Small intestine (tissue), 7 donors: ENCODE results near the gene LRRN3. TPM values are rescaled to one million over a fixed set of nuclear protein-coding genes. Genes with fewer than 3 reads are reported as not detected.
A peak's percentile ranks its signal among the peaks of the same experiment; 100 is the strongest.
"Not testable (repeated sequence)": the region's sequence is repeated elsewhere in the genome, so short reads cannot be mapped to it uniquely, and the experiment has no call there.

ENCODE experiments used
- DNase-seq, 2 donors: peaks; one replicate each; pipeline versions ENCODE4 v3.0.0 to v3.0.0-alpha.2; 2013
- FAIRE-seq: peaks from 2 replicates; lab custom pipeline; 2012; peaks lifted over from hg19 to GRCh38; lab: Jason Lieb, UNC
- H3K27ac ChIP-seq, 3 donors: one replicate each; pipeline ENCODE4 v1.5.1; 2013; ENCODE audit warnings: low read length in 2 of 3, mild to moderate bottlenecking in 2 of 3, control low read depth in 1 of 3, inconsistent platforms in 1 of 3, low read depth in 1 of 3, moderate library complexity in 1 of 3
- H3K27me3 ChIP-seq, 3 donors: one replicate each; pipeline ENCODE4 v1.6.1; 2013; ENCODE audit warnings: low read length in 3 of 3, inconsistent platforms in 1 of 3; ENCODE audit not compliant: control insufficient read depth in 3 of 3, insufficient read depth in 3 of 3
- H3K36me3 ChIP-seq, 3 donors: one replicate each; pipeline ENCODE4 v1.6.1; 2013; ENCODE audit warnings: low read length in 3 of 3, inconsistent platforms in 1 of 3, low read depth in 1 of 3, mild to moderate bottlenecking in 1 of 3, moderate library complexity in 1 of 3; ENCODE audit not compliant: control insufficient read depth in 3 of 3, insufficient read depth in 2 of 3
- H3K4me1 ChIP-seq, 3 donors: one replicate each; pipeline ENCODE4 v1.6.1; 2013; ENCODE audit warnings: low read length in 2 of 3, inconsistent platforms in 1 of 3, low read depth in 1 of 3, mild to moderate bottlenecking in 1 of 3, moderate library complexity in 1 of 3; ENCODE audit not compliant: control insufficient read depth in 3 of 3, insufficient read depth in 2 of 3
- H3K4me3 ChIP-seq, 3 donors: one replicate each; pipeline ENCODE4 v1.5.1; 2013; ENCODE audit warnings: low read length in 3 of 3, control low read depth in 1 of 3, inconsistent platforms in 1 of 3, low read depth in 1 of 3, mild to moderate bottlenecking in 1 of 3, moderate library complexity in 1 of 3
- H3K9me3 ChIP-seq, 2 donors: one replicate each; pipeline ENCODE4 v1.6.1; 2013; ENCODE audit warnings: low read depth in 1 of 2, low read length in 1 of 2; ENCODE audit not compliant: control insufficient read depth in 2 of 2, insufficient read depth in 1 of 2
- WGBS, 3 donors: extraction: QIAGEN DNeasy Blood & Tissue Kit; methylation state at CpG; one replicate each; pipeline ENCODE4 v1.1.7; 2013; 5-methylcytosine and 5-hydroxymethylcytosine counted together
- polyA plus RNA-seq, 4 donors: library from polyadenylated mRNA; stranded (reverse) in 3 of 4; unstranded in 1 of 4; fragments of 200-250 nt in 3 of 4; fragments of 120-200 nt in 1 of 4; gene quantifications; one replicate each; pipeline versions ENCODE4 v1.2.1 to v1.2.3, GENCODE V29; 2013
- donor health status: healthy with polysubstance abuse.
- donor health status: control.
- donor health status: control.
- donor health status: Bipolar disorder and iron deficiency.
- donor health status: healthy.

The LRRN3 gene
- polyA plus RNA-seq, 4 donors, result 0.27 to 2.0 (median 0.72) TPM; not detected in 1

DNA sequence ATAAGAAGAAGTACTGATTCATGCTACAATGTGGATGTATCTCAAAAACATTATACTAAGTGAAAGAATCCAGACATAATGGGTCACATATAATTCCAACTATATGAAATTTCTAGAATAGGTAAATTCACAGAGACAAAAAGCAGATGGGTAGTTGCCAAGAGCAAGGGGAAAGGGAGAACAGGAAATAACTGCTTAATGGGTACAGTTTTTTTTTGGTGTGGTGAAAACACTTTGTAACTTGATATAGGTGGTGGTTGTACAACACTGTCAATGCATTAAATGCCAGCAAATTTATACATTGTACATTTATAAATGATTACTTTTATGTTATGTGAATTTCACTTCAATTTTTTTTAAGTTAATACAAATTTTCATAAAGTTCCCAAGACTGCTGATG lies 19.4 kb upstream of the LRRN3 start:
- Histone ChIP-seq H3K27me3 (no peaks in the 10 kb centered on the region), H3K4me3 (no peak overlapping the region), H3K27ac (no peak overlapping the region), H3K9me3 (peaks cover 0 to 2% of the 10 kb centered on the region in 2 donors), H3K36me3 (no peaks in the 10 kb centered on the region), H3K4me1 (no peaks in the 10 kb centered on the region)
- no peak for DNase-seq
- FAIRE-seq, result no peak

DNA sequence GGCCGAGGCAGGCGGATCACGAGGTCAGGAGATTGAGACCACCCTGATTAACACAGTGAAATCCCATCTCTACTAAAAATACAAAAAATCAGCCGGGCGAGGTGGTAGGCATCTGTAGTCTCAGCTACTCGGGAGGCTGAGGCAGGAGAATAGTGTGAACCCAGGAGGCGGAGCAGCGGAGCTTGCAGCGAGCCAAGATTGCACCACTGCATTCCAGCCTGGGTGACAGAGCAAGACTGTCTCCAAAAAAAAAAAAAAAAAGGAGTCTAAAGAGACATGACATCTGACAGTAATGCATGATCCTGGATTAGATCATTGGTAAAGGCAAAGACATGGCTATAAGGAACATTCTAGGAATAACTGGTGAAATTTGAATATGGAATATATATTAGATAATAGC lies 18.3 kb upstream of the LRRN3 start:
- WGBS, 3 donors, result 95 to 97% (median 96%) methylated on average over 9 of the region's 9 CpGs
- H3K27me3 ChIP-seq, FAIRE-seq: not testable (repeated sequence)

DNA sequence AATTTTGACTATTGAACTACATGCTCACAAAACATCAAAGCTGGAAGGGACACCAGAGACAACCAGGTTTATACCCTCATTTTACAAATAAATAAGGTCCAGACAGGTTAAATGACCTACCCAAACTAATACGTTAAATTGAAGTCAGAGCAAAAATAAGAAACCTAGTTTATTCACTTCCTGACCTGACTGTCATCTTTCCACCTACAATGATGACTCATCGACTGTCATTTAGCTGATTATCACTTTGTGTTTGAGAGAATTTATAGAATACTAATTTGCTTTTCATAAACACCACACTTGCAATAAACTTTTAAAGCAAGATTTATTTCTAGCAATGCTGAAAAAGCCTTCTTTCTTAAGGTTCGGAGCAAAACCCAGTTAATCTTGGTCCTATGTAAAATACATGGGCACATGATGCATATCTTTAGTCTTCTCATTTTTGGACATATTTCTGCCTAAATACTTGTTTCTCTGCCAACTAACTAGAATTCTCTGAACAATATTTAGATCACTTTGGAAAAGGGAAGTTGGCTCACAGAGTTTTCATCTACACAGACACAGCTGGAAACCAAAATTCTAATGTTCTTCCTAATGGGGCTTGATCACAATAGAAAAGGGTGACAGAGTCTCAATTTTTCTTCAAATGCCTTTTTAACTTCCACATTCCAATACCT lies 16.7 kb upstream of the LRRN3 start:
- no peaks in the 10 kb centered on the region for H3K36me3 ChIP-seq
- WGBS, 3 donors, result 53 to 74% (median 68%) methylated on average over 3 of the region's 3 CpGs
- DNase-seq, result peak in 1 of 2 donors; percentile 11
- no peaks in the 10 kb centered on the region for H3K4me1 ChIP-seq
- H3K27me3 ChIP-seq, result no peaks in the 10 kb centered on the region
- H3K4me3 ChIP-seq, result no peak overlapping the region
- no peak for FAIRE-seq
- no peaks in the 10 kb centered on the region for H3K9me3 ChIP-seq
- no peak overlapping the region for H3K27ac ChIP-seq

More for the DNA sequence above, 18.3 kb upstream of the LRRN3 start:
- H3K9me3 ChIP-seq, H3K27ac ChIP-seq, H3K4me3 ChIP-seq, H3K4me1 ChIP-seq, H3K36me3 ChIP-seq, DNase-seq: not testable (repeated sequence)

DNA sequence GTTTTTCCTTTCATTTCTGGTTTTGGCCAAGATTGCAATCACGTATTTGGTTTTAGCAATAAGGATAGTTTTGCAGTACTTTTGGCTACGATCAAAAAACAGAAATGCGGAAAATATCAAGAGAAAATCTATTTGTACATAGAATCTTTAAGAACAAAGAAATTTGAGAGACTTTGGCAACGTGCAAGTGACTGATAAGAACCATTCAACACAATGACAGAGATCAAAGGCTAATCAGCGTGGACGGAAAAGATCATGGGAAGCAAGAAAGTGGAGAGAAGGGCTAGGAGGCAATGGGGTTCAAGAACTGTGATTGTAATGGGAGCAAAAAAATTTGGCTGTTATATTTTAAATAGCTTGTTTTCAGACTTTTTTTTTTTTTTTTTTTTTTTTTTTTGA lies 16.2 kb upstream of the LRRN3 start:
- FAIRE-seq, result no peak
- 18 to 46% (median 38%) methylated on average over 6 of the region's 6 CpGs for WGBS, 3 donors

DNA sequence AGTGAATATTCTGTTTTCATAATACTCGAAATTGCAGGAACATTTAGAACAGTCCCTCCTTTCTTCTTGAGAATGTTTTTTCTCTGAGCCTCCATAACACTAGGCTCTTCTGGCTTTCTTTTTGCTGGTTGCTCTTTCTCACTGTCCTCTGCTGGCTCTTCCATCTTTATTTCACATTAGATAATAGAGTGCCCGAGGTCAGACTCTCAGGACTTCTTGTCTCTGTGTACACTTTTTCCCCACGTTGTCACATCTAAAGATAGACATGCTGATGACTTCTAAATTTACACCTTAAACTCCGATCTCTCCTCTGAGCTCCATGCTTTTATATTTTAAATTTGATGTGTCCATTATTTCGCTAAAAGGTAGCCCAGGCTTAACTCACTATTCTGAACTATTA lies 15.4 kb upstream of the LRRN3 start:
- H3K27ac ChIP-seq, result no peak overlapping the region
- H3K9me3 ChIP-seq, result no peaks in the 10 kb centered on the region
- H3K36me3 ChIP-seq, result no peaks in the 10 kb centered on the region
- no peak overlapping the region for H3K4me3 ChIP-seq
- DNase-seq (no peak), FAIRE-seq (no peak)
- WGBS, 3 donors, result 91 to 93% (median 91%) methylated on average over 5 of the region's 5 CpGs
- no peaks in the 10 kb centered on the region for H3K27me3 ChIP-seq
- H3K4me1 ChIP-seq, result no peaks in the 10 kb centered on the region

More for the DNA sequence above, 16.2 kb upstream of the LRRN3 start:
- Histone ChIP-seq H3K4me1 (no peaks in the 10 kb centered on the region), H3K27ac (no peak overlapping the region), H3K36me3 (no peaks in the 10 kb centered on the region), H3K27me3 (no peaks in the 10 kb centered on the region), H3K4me3 (no peak overlapping the region), H3K9me3 (no peaks in the 10 kb centered on the region)
- no peak for DNase-seq

- FAIRE-seq, result no peak
- Histone ChIP-seq H3K36me3 (no peaks in the 10 kb centered on the region), H3K9me3 (no peaks in the 10 kb centered on the region), H3K4me1 (peaks cover 0 to under 1% (median 0%) of the 10 kb centered on the region in 3 donors), H3K27ac (no peak overlapping the region), H3K27me3 (no peaks in the 10 kb centered on the region), H3K4me3 (no peak overlapping the region)
- no peak for DNase-seq
These were observed 14.7 kb upstream of the LRRN3 start for GRCh38 chr7:111076205-111076604.

DNA sequence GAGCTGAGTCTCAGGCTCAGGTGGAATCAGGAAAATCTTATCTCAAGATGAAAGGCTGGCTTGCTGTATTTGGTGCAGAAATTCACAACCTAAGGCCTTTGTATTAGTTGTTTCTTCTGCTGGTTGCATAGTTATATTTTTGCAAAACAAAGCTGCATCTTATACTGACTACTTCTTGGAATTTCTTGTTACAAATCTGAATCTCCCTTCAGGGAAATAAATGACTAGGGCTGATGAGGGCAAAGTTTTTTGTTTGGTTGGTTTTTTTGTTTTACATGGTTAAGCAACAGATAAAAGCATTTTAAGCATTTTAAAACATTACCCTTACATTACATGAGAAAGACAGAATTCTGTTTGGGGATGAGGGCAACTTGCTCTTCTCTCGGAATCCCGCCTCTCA lies 13.9 kb upstream of the LRRN3 start:
- Histone ChIP-seq H3K27me3 (no peaks in the 10 kb centered on the region), H3K36me3 (no peaks in the 10 kb centered on the region), H3K9me3 (no peaks in the 10 kb centered on the region), H3K4me1 (peaks cover 0 to 2% (median 0%) of the 10 kb centered on the region in 3 donors), H3K4me3 (no peak overlapping the region), H3K27ac (no peak overlapping the region)
- FAIRE-seq, result no peak
- no peak for DNase-seq
- 94 to 100% (median 98%) methylated on average over 2 of the region's 2 CpGs for WGBS, 3 donors

DNA sequence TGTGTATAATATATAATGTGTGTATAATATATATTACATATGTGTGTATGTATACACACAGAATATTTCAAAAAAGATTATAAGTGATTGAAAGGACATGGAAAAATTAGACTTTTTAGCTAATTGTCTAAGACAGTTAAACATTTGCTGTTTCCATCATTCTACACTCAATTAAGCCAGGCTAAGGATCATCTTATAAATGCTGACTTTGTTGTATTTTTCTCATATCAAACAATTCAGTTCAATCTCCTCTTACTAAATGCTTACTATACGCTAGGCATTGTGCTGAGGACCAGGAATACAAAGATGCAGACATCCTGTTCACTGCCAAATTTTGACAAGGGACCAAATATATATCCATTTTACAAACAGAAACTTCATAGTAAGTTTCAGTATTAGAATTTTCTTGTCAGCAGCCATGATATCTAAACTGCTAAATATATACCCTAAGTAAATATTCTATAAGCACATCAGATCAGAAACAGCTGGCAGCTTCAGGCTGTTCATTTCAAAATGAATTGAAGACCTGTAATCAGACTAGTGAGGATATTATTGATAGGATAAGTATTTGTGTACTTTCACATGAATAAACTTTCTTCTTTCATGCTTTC lies 10.3 kb upstream of the LRRN3 start:
- WGBS, 3 donors, result 94 to 100% (median 95%) methylated on average over 1 of the region's 1 CpG
- no peaks in the 10 kb centered on the region for H3K9me3 ChIP-seq
- no peaks in the 10 kb centered on the region for H3K36me3 ChIP-seq
- no peak overlapping the region for H3K4me3 ChIP-seq
- H3K27ac ChIP-seq, result no peak overlapping the region
- DNase-seq, result no peak
- H3K27me3 ChIP-seq, result no peaks in the 10 kb centered on the region
- H3K4me1 ChIP-seq, result peaks cover 0 to 2% (median 0%) of the 10 kb centered on the region in 3 donors
- FAIRE-seq, result no peak
